Esophagus squamous epithelium (tissue), 5 donors: ENCODE results near the gene SPART. TPM values are rescaled to one million over a fixed set of nuclear protein-coding genes. Genes with fewer than 3 reads are reported as not detected.
A peak's percentile ranks its signal among the peaks of the same experiment; 100 is the strongest.

Experiments
- DNase-seq: peaks from one replicate; lab custom pipeline; 2025; lab: John Stamatoyannopoulos, UW
- H3K27ac ChIP-seq, 4 donors: fragments of 200-600 bp; sonication (generic); one replicate each; pipeline ENCODE4 v1.5.1; 2016 to 2019; ENCODE audit warnings: mild to moderate bottlenecking in 1 of 4
- H3K27me3 ChIP-seq, 4 donors: fragments of 200-600 bp; sonication (generic); 1 replicate in 3 of 4; 2 replicates in 1 of 4; pipeline versions ENCODE4 v1.5.1 to v1.6.0; 2017 to 2021; ENCODE audit warnings: antibody characterized with exemption in 1 of 4
- H3K36me3 ChIP-seq, 3 donors: fragments of 200-600 bp; sonication (generic); one replicate each; pipeline ENCODE4 v1.5.1; 2016 to 2019
- H3K4me1 ChIP-seq, 3 donors: fragments of 200-600 bp; sonication (generic); one replicate each; pipeline ENCODE4 v1.5.1; 2017 to 2019
- H3K4me3 ChIP-seq, 4 donors: fragments of 200-600 bp; sonication (generic); 1 replicate in 3 of 4; 2 replicates in 1 of 4; pipeline ENCODE4 v1.5.1; 2016 to 2019; ENCODE audit warnings: mild to moderate bottlenecking in 2 of 4, moderate library complexity in 1 of 4
- H3K9me3 ChIP-seq, 3 donors: fragments of 200-600 bp; sonication (generic); one replicate each; pipeline ENCODE4 v1.5.1; 2016 to 2019
- CTCF ChIP-seq, 6 experiments: fragments of 450-650 bp in 4 of 6; fragments of 200-600 bp in 2 of 6; sonication (generic) in 2 of 6; IDR thresholded peaks; one replicate each; pipeline ENCODE4 v1.5.1; 2016 to 2019; ENCODE audit warnings: antibody characterized with exemption in 6 of 6, mild to moderate bottlenecking in 4 of 6, moderate library complexity in 4 of 6
- POLR2A ChIP-seq, 4 donors: fragments of 450-650 bp; IDR thresholded peaks; one replicate each; pipeline ENCODE4 v1.6.1; 2017; ENCODE audit warnings: antibody characterized with exemption in 4 of 4, mild to moderate bottlenecking in 4 of 4, moderate library complexity in 3 of 4
- WGBS, 2 donors: methylation state at CpG; one replicate each; pipeline ENCODE4 v1.1.5; 2018; 5-methylcytosine and 5-hydroxymethylcytosine counted together
- intact Hi-C: fragments of 100-400 bp; cut with DNase I; formaldehyde crosslinking; loops from one replicate; pipeline ENCODE4 v1.15.0; 2022
- total RNA-seq, 4 donors: library from RNA; depleted of rRNA; stranded (reverse); fragments of >200 nt; gene quantifications; one replicate each; pipeline ENCODE4 v1.1.0, GENCODE V29; 2016
- donor health status: DM: yes; HTN: yes; CAD: no.

SPART gene
- total RNA-seq, 4 donors from 2014 or later = 14.9 to 60.3 (median 36.0) TPM

DNA sequence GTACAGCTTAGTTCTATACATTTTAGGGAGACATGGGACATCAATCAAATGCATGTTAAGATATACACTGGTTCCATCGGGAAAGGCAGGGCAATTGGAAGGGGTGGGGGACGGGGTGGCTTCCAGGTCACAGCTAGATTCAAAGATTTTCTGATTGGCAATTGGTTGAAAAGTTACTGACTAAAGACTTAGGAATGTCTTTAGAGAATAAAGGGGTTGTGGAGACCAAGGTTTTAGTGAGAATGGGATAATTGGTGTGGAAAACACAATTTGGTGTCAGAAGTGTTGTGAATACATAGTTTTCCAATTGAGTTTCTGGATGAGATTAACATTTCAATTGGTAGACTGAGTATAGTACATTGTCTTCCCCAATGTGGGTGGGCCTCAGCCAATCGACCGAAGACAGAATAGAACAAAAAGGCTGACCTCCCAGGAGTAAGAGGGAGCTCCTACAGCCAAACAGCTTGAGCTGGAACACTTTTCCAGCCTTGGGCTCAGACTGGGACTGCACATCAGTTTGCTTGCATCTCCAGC, 47.6 kb downstream of the SPART start:
- 28 to 43% methylated on average over 4 of the region's 4 CpGs for WGBS, 2 donors
- Histone ChIP-seq H3K4me3 (no peak overlapping the region), H3K9me3 (no peaks in the 10 kb centered on the region), H3K27me3 (no peaks in the 10 kb centered on the region), H3K36me3 (peaks cover 0 to 13% (median 0%) of the 10 kb centered on the region in 3 donors), H3K27ac (no peak overlapping the region), H3K4me1 (peaks cover 0 to 32% (median 5%) of the 10 kb centered on the region in 3 donors)
- no peak for TF ChIP-seq CTCF (IDR thresholded peaks at IDR 0.05)
- TF ChIP-seq POLR2A (IDR thresholded peaks at IDR 0.05) = no peak
- DNase-seq = no peak
- intact Hi-C loops = no loop called here

DNA sequence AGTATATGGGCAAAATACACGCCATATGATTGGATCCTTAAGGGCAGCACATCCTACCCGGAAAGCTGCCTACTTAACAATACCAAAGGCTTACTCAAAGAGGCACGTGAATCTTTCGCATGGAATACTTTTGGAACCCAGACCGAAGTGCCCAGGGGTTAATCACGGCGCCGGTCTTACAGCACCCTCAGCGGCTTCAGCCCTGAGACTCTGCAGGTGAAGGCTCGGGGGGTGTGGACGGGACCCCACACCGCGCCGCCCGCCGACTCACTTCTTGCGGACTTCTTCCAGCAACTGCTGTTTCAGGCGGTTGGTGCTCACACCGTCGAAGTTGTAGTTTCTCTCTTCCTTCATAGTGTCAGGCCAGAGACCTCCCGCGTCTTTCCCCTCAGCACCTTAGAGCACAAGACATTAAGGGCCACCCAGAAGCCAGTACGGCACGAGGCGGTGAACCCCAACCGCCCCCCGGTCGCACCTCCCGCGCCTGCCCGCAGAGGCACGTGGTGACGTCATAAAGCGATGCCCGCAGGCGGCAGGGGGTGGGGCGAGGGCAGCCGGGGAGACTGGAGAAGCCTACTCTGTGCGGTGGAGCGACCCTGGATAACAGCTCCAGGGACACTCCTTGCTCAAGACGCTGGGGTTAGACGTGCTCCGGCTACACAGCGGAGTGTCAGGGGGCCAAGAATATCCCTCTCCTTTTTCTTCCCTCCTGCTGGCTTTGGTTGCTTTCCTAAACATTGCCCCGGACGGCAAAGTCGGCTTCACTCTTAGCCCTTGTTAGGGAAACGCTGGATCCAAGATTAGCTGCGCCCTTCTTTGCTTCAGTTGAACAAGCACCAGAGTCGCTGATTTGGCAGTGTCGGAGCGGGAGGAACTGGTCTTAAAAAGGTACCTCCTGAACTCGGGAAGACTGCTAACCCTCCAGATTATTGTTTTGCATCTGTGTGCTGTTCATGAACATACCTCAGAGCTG, 48.5 kb downstream of the SPART start, which contains the start of gene CCDC169:
Gene CCDC169 (minus strand): TSS at position 449 of the 973 bp plus-strand sequence. CDS start 95 bp downstream, at position 354.
- H3K27ac ChIP-seq = peak within 1 kb of the TSS; percentile 53 to 72 (median 66)
- peaks cover 0 to 32% (median 5%) of the 10 kb centered on the region in 3 donors for H3K4me1 ChIP-seq
- peak in 1 of 6 experiments; percentile 2 for TF ChIP-seq CTCF (IDR thresholded peaks at IDR 0.05)
- TF ChIP-seq POLR2A (IDR thresholded peaks at IDR 0.05) = peak in 1 of 4 donors; percentile 30
- no peaks in the 10 kb centered on the region for H3K9me3 ChIP-seq
- DNase-seq = peak; percentile 5
- WGBS, 2 donors = 1% methylated on average over 32 to 50 of the region's 53 CpGs
- peaks cover 0 to 5% (median 0%) of the 10 kb centered on the region in 3 donors for H3K36me3 ChIP-seq
- H3K27me3 ChIP-seq = no peaks in the 10 kb centered on the region
- H3K4me3 ChIP-seq = peak within 1 kb of the TSS; percentile 31 to 77 (median 58)
- intact Hi-C loops = no loop called here

DNA sequence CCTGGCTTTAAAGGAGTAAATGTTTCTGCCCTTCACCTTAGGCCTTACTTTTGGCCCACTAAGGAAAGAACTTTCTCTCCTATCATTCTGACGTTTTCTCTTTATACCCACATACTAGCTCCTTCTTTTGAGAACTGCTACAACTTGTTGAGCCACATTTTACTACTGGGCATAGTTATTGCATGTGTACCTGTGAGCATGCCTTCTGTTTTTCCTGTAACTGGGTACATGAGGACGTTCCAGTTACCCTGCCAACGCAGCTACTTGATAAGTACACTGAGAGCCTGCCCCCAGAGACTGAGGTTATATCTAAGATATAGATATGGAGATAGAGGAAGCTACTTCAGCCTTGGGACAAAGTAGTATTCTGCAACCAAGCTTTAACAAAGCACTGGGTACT, 52.1 kb downstream of the SPART start:
- Histone ChIP-seq H3K36me3 (no peaks in the 10 kb centered on the region), H3K4me3 (no peak overlapping the region), H3K9me3 (peaks cover 0 to 3% (median 0%) of the 10 kb centered on the region in 3 donors), H3K4me1 (peaks cover 0 to 25% (median 5%) of the 10 kb centered on the region in 3 donors), H3K27ac (no peak overlapping the region), H3K27me3 (no peaks in the 10 kb centered on the region)
- no peak for DNase-seq
- 53 to 59% methylated on average over 2 to 3 of the region's 3 CpGs for WGBS, 2 donors
- no peak for TF ChIP-seq POLR2A (IDR thresholded peaks at IDR 0.05)
- no peak for TF ChIP-seq CTCF (IDR thresholded peaks at IDR 0.05)
- intact Hi-C loops = no loop called here

DNA sequence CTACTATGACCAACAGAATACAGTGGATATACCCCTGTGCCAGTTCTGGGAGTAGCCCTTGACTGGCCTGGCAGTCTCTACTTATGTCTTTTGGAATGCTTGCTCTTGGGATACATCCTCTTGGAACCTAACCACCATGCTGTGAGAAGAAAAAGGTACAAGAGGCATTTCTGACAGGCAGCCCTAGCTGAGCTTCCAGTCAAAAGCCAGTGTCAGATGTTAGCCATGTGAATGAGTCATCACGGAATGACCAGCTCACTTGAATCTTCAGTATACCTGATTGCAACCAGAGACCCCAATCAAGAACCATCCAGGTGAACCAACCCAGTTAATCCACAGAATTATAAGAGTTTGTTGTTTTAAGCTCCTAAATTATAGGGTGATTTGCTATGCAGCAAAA, 52.7 kb downstream of the SPART start:
- H3K4me1 ChIP-seq = peaks cover 0 to 19% (median 4%) of the 10 kb centered on the region in 3 donors
- intact Hi-C loops = no loop called here
- no peaks in the 10 kb centered on the region for H3K36me3 ChIP-seq
- no peak for DNase-seq
- peaks cover 0 to 6% (median 0%) of the 10 kb centered on the region in 3 donors for H3K9me3 ChIP-seq
- H3K27me3 ChIP-seq = no peaks in the 10 kb centered on the region
- 100% methylated on average over 1 of the region's 1 CpG for WGBS, 2 donors
- H3K4me3 ChIP-seq = no peak overlapping the region
- H3K27ac ChIP-seq = no peak overlapping the region
- TF ChIP-seq CTCF (IDR thresholded peaks at IDR 0.05) (no peak), POLR2A (IDR thresholded peaks at IDR 0.05) (no peak)
